CD4-positive, CD25-positive, alpha-beta regulatory T cell (primary cell): Measurements from ENCODE around the gene ANAPC16. TPM values are rescaled to one million over a fixed set of nuclear protein-coding genes. Genes with fewer than 3 reads are reported as not detected.

Source experiments
- ATAC-seq, 2 donors: fragments of 150-1000 bp; cut with Tn5 transposase; one replicate each; pipeline ENCODE4 v1.10.0; 2021; ENCODE audit warnings: low read depth in 2 of 2, moderate number of reproducible peaks in 2 of 2, moderate library complexity in 1 of 2
- DNase-seq, 3 donors: peaks; one replicate each; pipeline versions ENCODE4 v3.0.0 to v3.0.0-alpha.2; 2012 to 2022; ENCODE audit warnings: mixed read lengths in 1 of 3
- H3K27ac ChIP-seq: one replicate; pipeline ENCODE4 v1.7.0; 2013; ENCODE audit warnings: mild to moderate bottlenecking, low read length; ENCODE audit not compliant: insufficient read depth, poor library complexity, severe bottlenecking
- H3K27me3 ChIP-seq: one replicate; pipeline ENCODE4 v1.7.0; 2013; ENCODE audit warnings: low read length; ENCODE audit not compliant: control insufficient read depth, insufficient read depth
- H3K36me3 ChIP-seq: one replicate; pipeline ENCODE4 v1.7.0; 2013; ENCODE audit warnings: mild to moderate bottlenecking, low read length, moderate library complexity; ENCODE audit not compliant: control insufficient read depth, insufficient read depth
- H3K4me1 ChIP-seq: 2 replicates; pipeline ENCODE4 v1.7.0; 2013; ENCODE audit warnings: mild to moderate bottlenecking, low read length; ENCODE audit not compliant: insufficient read depth, control insufficient read depth, poor library complexity, severe bottlenecking
- H3K4me3 ChIP-seq: one replicate; pipeline ENCODE4 v1.7.0; 2013; ENCODE audit warnings: low read depth, mild to moderate bottlenecking, low read length, moderate library complexity
- H3K9me3 ChIP-seq, 2 experiments: 1 replicate in 1 of 2; 2 replicates in 1 of 2; pipeline ENCODE4 v1.7.0; 2013; ENCODE audit warnings: low read length in 2 of 2, mild to moderate bottlenecking in 1 of 2, moderate library complexity in 1 of 2; ENCODE audit not compliant: control insufficient read depth in 2 of 2
- H3K27ac Mint-ChIP-seq, 3 donors: one replicate each; pipeline ENCODE4 v1.8.0; 2020 to 2022; ENCODE audit warnings: mild to moderate bottlenecking in 3 of 3, mixed read lengths in 3 of 3, moderate library complexity in 2 of 3
- H3K27me3 Mint-ChIP-seq: one replicate; pipeline ENCODE4 v1.8.0; 2022; ENCODE audit warnings: mild to moderate bottlenecking, mixed read lengths
- H3K36me3 Mint-ChIP-seq: one replicate; pipeline ENCODE4 v1.8.0; 2020; ENCODE audit warnings: mixed read lengths
- H3K4me1 Mint-ChIP-seq, 4 donors: one replicate each; pipeline ENCODE4 v1.8.0; 2020 to 2022; ENCODE audit warnings: mixed read lengths in 4 of 4, mild to moderate bottlenecking in 1 of 4
- H3K4me3 Mint-ChIP-seq, 4 donors: one replicate each; pipeline ENCODE4 v1.8.0; 2020 to 2022; ENCODE audit warnings: mild to moderate bottlenecking in 4 of 4, mixed read lengths in 4 of 4, moderate library complexity in 3 of 4
- H3K9me3 Mint-ChIP-seq, 7 donors: one replicate each; pipeline ENCODE4 v1.8.0; 2020 to 2022; ENCODE audit warnings: mixed read lengths in 7 of 7, mild to moderate bottlenecking in 3 of 7, moderate library complexity in 2 of 7
- polyA plus RNA-seq, 4 donors: library from polyadenylated mRNA; unstranded; fragments of 300-500 nt; fragmentation: Illumina TruSeq; gene quantifications; one replicate each; pipeline ENCODE4 v1.2.3, GENCODE V29; 2021
- total RNA-seq: library from RNA; stranded (reverse); gene quantifications from one replicate; pipeline ENCODE4 v1.2.3, GENCODE V29; 2022

Gene ANAPC16
- total and polyA plus RNA-seq, 5 donors from 2014 or later, result 86.6 to 361 (median 285) TPM

DNA sequence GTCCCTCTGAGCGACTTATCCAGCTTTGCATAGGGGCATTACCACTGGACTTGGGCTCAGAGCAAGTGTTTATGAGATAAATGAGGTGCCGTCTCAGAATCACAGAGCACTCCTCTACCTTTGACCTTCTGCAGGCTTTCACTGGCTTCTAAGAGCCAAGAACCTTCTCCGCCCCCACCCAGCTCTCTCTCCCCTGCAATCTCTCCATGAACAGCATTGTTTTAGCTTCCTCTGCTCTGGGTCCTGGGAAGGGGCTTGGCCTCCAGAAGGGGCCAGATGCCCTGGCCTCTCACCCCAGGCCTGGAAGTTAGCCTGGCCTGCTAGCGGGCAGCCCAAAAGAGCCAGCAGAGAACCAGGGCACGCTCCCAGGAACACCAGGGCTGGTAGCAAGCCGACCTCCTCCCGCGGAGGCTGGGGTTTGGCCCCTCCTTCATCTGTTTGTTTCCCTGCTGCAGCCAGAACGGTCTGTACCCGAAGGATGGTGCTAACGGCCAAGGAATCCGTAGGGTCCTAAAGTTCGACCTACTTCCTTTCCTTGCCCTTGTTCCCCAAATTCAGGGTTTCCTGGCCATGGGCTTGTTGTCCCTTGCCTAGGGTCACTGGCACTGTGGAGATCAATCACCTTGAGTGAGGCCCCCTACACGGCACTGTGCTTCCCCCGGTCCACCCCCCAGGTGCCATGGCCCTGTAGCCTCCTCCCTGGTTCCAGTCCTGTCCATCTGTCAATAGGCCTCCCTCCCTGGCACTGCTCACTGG, 39.2 kb downstream of the ANAPC16 start:
- Histone ChIP-seq H3K4me1 (peaks cover 47% of the 10 kb centered on the region), H3K36me3 (no peaks in the 10 kb centered on the region), H3K4me3 (no peak overlapping the region), H3K9me3 (no peaks in the 10 kb centered on the region), H3K27ac (no peak overlapping the region), H3K27me3 (no peaks in the 10 kb centered on the region)
- Mint-ChIP-seq H3K4me3 (peak overlapping the region; percentile 68 to 82 (median 76)), H3K27me3 (no peaks in the 10 kb centered on the region), H3K27ac (peak overlapping the region; percentile 69 to 90 (median 86)), H3K9me3 (no peaks in the 10 kb centered on the region), H3K4me1 (peaks cover 6 to 76% (median 52%) of the 10 kb centered on the region in 4 donors), H3K36me3 (no peaks in the 10 kb centered on the region)
- ATAC-seq, result peak; percentile 38 to 63
- peak in 1 of 3 donors; percentile 47 for DNase-seq

- Histone ChIP-seq H3K9me3 (no peaks in the 10 kb centered on the region), H3K4me1 (peaks cover 49% of the 10 kb centered on the region), H3K27me3 (no peaks in the 10 kb centered on the region), H3K4me3 (no peak overlapping the region), H3K27ac (no peak overlapping the region), H3K36me3 (no peaks in the 10 kb centered on the region)
- Mint-ChIP-seq H3K27ac (peak overlapping the region; percentile 54 to 90 (median 88)), H3K27me3 (peaks cover 4% of the 10 kb centered on the region), H3K4me3 (peak overlapping the region; percentile 6 to 51 (median 20)), H3K9me3 (no peaks in the 10 kb centered on the region), H3K4me1 (peaks cover 6 to 77% (median 58%) of the 10 kb centered on the region in 4 donors), H3K36me3 (no peaks in the 10 kb centered on the region)
- ATAC-seq, result no peak
- no peak for DNase-seq
Measured at GRCh38 chr10:72255977-72256729, 40.3 kb downstream of the ANAPC16 start.

DNA sequence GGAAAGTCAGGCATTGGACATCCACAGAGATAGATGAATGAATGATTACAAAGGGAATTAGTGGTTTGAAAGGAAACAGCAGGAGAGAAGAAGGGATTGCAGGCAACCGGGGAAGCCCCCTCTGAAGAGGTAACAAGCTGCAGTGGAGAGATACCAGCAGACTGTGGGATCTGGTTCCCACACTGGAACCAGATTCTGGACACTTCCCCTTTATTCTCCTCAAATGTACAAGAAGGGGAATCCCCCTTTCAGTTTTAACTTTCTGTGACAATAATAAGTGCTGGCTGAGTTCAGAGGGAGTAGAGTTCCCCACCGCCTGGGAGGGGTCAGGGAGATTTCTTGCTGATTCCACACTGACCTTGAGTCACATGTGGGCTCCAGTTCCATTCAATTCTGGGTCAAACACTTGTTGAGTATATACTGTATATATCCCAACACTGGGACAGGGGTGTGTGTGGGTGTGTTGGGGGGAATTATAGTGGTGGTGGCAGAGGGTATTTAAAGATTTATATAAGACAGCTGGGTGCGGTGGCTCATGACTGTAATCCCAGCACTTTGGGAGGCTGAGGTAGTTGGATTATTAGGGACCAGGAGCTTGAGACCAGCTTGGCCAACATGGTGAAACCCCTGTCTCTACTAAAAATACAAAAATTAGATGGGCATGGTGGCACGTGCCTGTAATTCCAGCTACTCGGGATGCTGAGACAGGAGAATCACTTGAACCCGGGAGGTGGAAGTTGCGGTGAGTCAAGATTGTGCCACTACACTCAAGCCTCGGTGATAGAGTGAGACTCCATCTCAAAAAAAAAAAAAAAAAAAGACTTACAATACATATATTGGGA, 41.5 kb downstream of the ANAPC16 start:
- no peaks in the 10 kb centered on the region for H3K36me3 ChIP-seq
- H3K4me1 Mint-ChIP-seq, result peaks cover 6 to 78% (median 59%) of the 10 kb centered on the region in 4 donors
- no peaks in the 10 kb centered on the region for H3K27me3 ChIP-seq
- ATAC-seq (no peak), DNase-seq (no peak)
- peak overlapping the region in 2 of 3 donors; percentile 67 to 83 for H3K27ac Mint-ChIP-seq
- no peaks in the 10 kb centered on the region for H3K9me3 Mint-ChIP-seq
- H3K27ac ChIP-seq, result no peak overlapping the region
- no peak overlapping the region for H3K4me3 ChIP-seq
- peak overlapping the region in 1 of 4 donors; percentile 46 for H3K4me3 Mint-ChIP-seq
- peaks cover 4% of the 10 kb centered on the region for H3K27me3 Mint-ChIP-seq
- no peaks in the 10 kb centered on the region for H3K36me3 Mint-ChIP-seq
- H3K9me3 ChIP-seq, result no peaks in the 10 kb centered on the region
- H3K4me1 ChIP-seq, result peaks cover 57% of the 10 kb centered on the region

GRCh38 chr10:72258617-72259016, 42.8 kb downstream of the ANAPC16 start:
- no peaks in the 10 kb centered on the region for H3K9me3 ChIP-seq
- H3K36me3 ChIP-seq, result no peaks in the 10 kb centered on the region
- Mint-ChIP-seq H3K36me3 (no peaks in the 10 kb centered on the region), H3K4me1 (peaks cover 6 to 76% (median 53%) of the 10 kb centered on the region in 4 donors), H3K27ac (peak overlapping the region; percentile 58 to 71 (median 67)), H3K4me3 (peak overlapping the region in 2 of 4 donors; percentile 2 to 64), H3K27me3 (peaks cover 4% of the 10 kb centered on the region), H3K9me3 (no peaks in the 10 kb centered on the region)
- ATAC-seq, result no peak
- no peak for DNase-seq
- H3K27me3 ChIP-seq, result no peaks in the 10 kb centered on the region
- H3K4me3 ChIP-seq, result no peak overlapping the region
- H3K27ac ChIP-seq, result no peak overlapping the region
- H3K4me1 ChIP-seq, result peaks cover 67% of the 10 kb centered on the region

DNA sequence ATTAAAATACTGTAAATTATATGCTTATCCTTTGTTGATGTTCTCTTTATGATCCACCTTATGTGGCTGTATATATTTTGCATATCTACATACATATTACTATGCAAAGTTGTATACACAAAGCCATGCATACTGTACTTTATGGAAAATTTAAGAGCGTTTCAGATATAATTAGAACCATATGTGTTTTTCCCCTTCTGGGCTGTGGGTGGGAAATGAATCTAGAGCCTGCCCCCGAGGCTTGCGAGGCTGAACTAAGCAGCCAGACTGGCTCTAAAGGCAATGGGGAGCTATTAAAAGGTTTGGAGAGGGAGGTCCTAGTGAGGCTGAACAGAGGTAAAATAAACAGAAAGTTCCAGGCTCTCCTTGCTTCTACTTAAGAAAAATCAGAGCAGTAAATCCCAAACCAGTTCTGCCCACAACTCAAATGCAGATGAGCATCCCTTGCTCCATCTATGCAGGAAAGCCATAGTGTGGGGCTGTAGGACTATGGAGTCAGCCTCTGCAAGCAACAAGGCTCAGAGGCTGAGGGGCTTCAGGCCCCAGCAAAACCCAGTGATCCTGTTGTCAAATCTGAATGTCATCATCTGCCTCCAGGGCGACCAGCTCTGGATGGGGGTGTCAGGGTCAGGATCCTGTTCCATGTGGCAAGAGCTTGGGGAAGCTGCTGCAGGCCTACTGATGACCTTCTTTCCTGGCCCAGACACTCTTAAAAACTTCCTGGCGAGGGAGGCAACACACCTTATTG, 43.9 kb downstream of the ANAPC16 start:
- H3K4me3 ChIP-seq, result peak overlapping the region; percentile 76
- ATAC-seq (no peak), DNase-seq (no peak)
- no peaks in the 10 kb centered on the region for H3K27me3 ChIP-seq
- H3K27ac ChIP-seq, result peak overlapping the region; percentile 84
- Mint-ChIP-seq H3K27ac (peak overlapping the region; percentile 91 to 96 (median 95)), H3K36me3 (no peaks in the 10 kb centered on the region), H3K4me1 (peaks cover 6 to 77% (median 53%) of the 10 kb centered on the region in 4 donors), H3K9me3 (no peaks in the 10 kb centered on the region), H3K4me3 (peak overlapping the region; percentile 90 to 96 (median 92)), H3K27me3 (peaks cover 4% of the 10 kb centered on the region)
- H3K4me1 ChIP-seq, result peaks cover 65% of the 10 kb centered on the region
- no peaks in the 10 kb centered on the region for H3K9me3 ChIP-seq
- no peaks in the 10 kb centered on the region for H3K36me3 ChIP-seq

DNA sequence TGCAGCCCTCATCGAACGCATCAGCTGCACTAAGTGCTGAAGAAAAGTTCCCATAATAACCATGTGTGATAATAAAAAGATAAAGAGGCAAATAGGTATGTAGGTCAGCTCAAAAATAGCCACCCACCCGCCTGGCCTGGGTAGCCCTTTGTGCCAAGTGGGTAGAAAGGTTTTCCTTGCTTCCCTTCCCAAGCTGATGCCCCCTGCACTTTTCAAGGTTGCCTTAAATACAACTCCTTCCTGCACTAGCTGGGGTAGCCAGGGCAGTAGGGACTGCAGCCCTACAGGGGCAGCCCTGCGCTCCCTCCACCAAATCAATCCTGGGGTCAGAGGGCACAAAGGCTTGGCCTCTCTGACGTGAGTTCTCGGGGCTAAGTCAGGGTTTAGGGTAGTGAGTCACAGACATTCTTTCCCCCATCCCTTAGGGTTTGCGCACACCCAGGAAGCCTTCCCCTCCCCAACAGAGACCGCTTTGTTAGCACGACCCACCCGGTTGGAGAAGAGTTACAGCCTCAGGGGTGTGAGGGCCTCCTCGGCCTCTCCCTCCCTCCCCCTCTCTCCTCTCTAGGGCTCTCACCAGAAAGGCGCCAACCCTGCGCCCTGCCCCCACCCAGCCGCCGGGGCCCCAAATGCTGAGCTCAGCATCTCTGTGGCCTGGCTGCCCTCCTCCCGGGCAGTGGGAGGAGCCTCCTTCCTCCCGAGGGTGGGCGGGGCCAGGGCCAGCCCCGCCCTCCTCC, 44.6 kb downstream of the ANAPC16 start:
- Histone ChIP-seq H3K9me3 (no peaks in the 10 kb centered on the region), H3K4me3 (peak overlapping the region; percentile 76), H3K27ac (peak overlapping the region; percentile 84), H3K36me3 (no peaks in the 10 kb centered on the region), H3K27me3 (no peaks in the 10 kb centered on the region), H3K4me1 (peaks cover 58% of the 10 kb centered on the region)
- Mint-ChIP-seq H3K36me3 (no peaks in the 10 kb centered on the region), H3K9me3 (no peaks in the 10 kb centered on the region), H3K4me3 (peak overlapping the region; percentile 90 to 96 (median 92)), H3K4me1 (peaks cover 6 to 75% (median 47%) of the 10 kb centered on the region in 4 donors), H3K27ac (peak overlapping the region; percentile 91 to 96 (median 95)), H3K27me3 (peaks cover 4% of the 10 kb centered on the region)
- ATAC-seq, result peak; percentile 69 to 72
- peak; percentile 69 to 88 (median 74) for DNase-seq
